Subcutaneous adipose tissue (tissue), 4 donors: Measurements from ENCODE around the gene FLRT1. TPM values are rescaled to one million over a fixed set of nuclear protein-coding genes. Genes with fewer than 3 reads are reported as not detected.

Experiments
- total RNA-seq, 4 donors: library from RNA; depleted of rRNA; stranded (reverse); fragments of >200 nt; gene quantifications; one replicate each; pipeline ENCODE4 v1.1.0, GENCODE V29; 2016
- TF ChIP-seq, protein P1 (sequence below): fragments of 450-650 bp; IDR thresholded peaks from one replicate; pipeline ENCODE4 v1.5.1; 2016; ENCODE audit warnings: low read depth, mild to moderate bottlenecking, control low read depth, antibody characterized with exemption, moderate library complexity

FLRT1 gene
- total RNA-seq, 4 donors from 2014 or later = 0.22 TPM; not detected in 3

DNA sequence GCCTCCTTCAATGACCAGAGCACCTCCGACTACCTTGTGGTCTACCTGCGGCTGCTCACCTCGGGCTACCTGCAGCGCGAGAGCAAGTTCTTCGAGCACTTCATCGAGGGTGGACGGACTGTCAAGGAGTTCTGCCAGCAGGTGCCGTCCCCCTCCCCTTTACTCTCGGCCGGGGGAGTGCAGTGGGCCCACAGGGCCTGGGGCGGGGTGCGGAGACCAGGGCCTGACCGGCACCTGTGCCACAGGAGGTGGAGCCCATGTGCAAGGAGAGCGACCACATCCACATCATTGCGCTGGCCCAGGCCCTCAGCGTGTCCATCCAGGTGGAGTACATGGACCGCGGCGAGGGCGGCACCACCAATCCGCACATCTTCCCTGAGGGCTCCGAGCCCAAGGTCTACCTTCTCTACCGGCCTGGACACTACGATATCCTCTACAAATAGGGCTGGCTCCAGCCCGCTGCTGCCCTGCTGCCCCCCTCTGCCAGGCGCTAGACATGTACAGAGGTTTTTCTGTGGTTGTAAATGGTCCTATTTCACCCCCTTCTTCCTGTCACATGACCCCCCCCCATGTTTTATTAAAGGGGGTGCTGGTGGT is 38.5 kb upstream of the FLRT1 start:
- TF ChIP-seq, protein P1, sequence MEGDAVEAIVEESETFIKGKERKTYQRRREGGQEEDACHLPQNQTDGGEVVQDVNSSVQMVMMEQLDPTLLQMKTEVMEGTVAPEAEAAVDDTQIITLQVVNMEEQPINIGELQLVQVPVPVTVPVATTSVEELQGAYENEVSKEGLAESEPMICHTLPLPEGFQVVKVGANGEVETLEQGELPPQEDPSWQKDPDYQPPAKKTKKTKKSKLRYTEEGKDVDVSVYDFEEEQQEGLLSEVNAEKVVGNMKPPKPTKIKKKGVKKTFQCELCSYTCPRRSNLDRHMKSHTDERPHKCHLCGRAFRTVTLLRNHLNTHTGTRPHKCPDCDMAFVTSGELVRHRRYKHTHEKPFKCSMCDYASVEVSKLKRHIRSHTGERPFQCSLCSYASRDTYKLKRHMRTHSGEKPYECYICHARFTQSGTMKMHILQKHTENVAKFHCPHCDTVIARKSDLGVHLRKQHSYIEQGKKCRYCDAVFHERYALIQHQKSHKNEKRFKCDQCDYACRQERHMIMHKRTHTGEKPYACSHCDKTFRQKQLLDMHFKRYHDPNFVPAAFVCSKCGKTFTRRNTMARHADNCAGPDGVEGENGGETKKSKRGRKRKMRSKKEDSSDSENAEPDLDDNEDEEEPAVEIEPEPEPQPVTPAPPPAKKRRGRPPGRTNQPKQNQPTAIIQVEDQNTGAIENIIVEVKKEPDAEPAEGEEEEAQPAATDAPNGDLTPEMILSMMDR = no peak

DNA sequence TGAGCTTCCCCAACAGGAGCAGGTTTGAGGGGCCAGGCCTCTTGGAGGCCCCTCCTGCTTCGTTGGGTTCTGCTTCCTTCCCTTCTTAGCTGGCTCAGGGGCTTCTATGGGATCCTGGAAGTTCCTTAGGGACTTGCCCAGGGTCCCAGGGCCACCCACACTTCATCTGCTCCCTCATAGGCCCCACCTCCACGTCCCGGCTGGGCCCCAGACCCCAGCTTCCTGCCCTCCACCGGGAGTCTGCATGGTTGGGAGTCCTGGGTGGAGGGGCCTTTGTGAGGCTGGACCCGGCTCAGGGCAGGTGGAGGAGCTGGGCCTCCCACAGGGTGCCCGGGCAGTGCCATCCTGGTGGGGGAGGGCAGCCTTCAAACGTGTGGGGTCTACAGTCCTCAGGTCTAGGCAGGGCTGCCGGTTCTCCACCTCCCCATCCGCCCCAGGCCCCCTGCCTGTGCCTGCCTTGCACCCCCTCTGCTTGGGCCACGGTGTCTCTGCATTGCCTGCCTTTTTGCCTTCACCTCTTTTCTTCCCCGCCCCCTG is 37.9 kb upstream of the FLRT1 start:
- TF ChIP-seq, protein P1 = no peak

DNA sequence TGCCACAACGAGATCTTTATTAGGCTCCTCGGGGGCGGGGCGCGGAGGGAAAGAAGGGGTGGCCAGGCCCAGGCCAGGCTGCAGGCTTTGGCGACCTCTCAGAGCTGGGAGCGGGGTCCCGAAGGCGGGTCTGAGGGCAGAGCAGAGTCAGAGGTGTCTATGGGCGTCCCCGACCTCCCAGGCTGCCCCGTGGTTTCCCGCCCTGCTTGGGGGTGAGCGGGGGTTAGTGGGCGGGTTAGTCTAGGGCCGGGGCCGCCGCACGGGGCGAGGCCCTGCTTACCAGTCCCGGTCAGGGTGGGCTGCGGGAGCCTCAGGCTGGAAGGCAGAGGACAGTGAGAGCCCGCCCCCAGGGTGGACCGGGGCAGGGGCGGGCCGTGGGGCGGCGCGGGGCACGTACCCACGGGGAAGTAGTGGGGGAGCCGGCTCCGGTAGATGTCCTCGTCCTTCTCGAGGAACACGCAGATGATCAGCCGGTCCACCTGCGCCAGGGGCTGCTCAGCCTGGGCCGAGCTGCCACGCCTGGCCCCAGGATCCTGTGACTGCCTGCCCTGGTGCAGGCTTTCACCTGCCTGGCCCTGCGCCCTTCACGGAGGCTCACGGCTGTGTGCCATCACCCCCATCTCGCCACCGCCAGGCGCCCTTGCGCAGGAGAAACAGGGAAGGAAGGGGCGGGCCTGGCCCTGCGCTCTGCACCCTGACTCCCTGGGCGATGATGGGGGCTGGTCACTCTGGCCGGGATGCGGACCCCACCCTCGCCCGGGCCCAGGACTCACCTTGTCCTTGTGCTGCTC is 37.0 kb upstream of the FLRT1 start:
- TF ChIP-seq, protein P1 = no peak

DNA sequence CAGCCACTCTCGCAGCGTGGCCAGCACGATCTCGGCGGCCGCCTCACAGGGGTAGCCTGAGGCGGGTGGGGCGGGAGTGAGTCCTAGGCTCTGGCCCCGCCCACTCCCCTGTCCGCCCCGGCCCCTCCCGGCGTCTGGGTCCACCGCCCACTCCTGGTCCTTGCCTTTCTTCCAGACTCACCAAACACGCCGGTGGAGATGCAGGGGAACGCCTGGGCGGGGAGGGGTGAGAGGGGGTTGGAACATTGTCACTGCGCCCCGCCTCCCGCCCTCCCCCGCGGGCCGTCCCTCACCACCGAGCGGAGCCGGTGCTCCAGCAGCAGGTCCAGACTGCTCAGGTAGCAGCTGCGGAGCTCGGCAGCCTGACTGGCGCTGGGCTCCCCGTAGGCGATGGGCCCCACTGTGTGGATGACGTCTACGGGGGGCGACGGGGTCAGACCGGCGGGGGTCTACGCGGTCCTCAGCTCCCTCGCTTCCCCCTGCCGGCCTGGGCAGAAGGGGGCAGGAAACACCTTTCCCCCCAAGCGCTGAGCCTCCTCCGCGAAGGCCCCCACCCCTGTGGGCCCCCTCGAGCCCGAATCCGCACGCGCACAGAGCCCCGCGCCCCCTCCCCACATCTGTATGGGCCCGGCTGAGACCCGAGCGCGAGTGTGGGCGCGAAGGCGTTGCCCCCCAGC is 36.2 kb upstream of the FLRT1 start:
- TF ChIP-seq, protein P1 = no peak

DNA sequence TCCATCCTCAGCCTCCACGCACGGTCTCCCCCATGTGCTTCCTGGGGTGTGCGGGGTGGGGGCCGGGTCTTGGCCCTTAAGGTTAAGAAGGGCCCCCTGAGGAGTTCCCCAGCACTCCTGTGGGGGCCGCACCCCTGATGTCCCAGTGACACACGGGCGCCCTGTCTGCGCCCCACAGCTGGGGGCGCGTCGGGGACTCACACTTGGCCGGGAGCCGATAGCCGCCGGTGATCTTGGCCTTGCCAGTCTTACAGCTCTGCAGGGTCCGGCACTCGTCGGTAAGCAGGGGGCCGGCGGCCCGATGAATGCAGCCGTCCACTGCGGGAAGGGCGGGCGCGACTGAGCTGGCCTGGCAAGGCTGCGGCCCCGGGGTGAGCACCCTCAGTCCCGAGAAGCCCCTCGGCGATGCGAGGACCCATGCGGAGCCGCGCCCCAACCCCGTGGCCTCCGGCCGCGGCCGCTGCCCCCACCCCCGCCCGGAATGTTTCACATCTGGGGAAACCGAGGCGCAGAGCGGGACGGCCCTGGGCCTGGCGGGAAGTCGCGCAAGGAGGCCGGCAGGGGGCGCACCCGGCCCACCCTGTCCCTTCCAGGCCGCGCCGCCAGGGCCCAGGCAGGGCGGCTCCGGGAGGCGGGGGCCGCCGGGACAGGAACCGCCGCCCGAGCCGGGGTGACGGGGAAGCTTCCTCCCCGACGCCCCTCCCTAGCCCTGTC is 35.5 kb upstream of the FLRT1 start:
- TF ChIP-seq, protein P1 = no peak

DNA sequence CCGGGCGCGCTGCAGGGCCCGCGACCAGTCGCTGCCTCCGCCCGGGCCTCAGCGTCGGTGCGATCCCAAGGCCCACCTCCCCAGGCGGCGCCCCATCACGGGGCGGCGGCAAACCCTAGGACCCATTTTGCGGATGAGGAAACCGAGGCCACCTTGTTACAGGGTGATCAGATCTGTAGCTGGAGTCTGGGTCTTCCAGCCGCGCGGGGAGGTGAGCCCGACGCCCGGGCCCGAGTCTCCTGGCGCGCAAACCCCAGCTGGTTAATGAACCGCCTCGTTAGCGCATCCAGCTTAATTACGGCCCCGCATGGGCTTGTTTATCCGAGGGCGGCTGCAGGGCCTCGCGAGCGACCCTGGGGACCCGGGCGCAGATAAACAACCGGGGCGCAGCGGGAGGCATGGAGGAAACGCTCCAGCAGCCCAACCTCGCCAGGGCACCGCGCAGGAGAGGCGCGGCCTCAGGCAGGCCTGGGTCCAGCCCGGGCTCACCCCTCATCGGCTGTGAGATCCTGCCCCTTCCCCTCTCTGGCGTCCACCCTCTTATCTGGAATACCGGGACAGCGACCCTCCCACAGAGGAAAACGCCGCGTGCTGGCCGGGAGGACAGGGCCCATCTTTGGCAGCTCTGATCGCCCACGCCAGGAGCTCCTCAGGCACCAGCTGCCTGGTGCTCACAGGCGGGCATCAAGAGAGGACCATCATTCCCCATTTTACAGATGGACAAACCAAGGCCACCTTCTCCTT is 34.8 kb upstream of the FLRT1 start:
- TF ChIP-seq, protein P1 = no peak
